ENCODE measurements around the gene PHLDA2. TPM values are rescaled to one million over a fixed set of nuclear protein-coding genes. Genes with fewer than 3 reads are reported as not detected.

PHLDA2 gene
- total RNA-seq, 1 experiment from 2014 or later: 309 TPM

DNA sequence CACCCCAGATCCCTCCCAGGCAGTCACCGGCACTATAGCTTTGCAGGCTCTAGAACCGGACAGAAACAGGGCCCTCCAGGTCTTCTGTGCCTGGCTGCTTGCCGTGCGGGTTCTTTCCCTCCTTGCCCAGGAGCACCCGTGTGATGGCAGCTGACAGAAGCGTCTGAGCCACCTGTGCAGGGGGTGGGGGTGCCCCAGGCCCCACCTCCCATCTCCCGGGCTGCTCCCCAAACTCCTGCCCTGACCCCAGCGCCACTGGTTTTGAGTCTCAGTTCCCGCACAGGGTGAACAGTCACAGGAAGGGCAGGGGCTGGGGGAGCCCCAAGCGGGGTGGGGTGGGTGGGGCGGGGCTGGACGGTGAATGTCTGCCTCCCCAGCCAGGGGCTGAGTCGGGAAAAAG, 13.2 kb upstream of the PHLDA2 start:
- no peak for ATAC-seq
- no TSS peak for BruUV-seq (replicated peaks)

More for the DNA sequence above, 13.2 kb upstream of the PHLDA2 start:
- no peak overlapping the region for H3K9ac ChIP-seq (ENCODE audit: low read length)
- ChIA-PET POLR2A (no interaction called here), RAD21 (ENCODE audit: low non-redundant PET in 1 of 2, low total read pairs in 2 of 2, uncharacterized antibody in 2 of 2, unreplicated experiment in 2 of 2) (no interaction called here), CTCF (no interaction called here)
- intact Hi-C loops (cut with micrococcal nuclease): no loop called here
- H4K20me1 ChIP-seq (ENCODE audit: insufficient read depth): no peaks in the 10 kb centered on the region
- peaks cover 22 to 41% of the 10 kb centered on the region in 2 experiments for H3K4me1 ChIP-seq (ENCODE audit: control insufficient read depth in 1 of 2, insufficient read depth in 2 of 2, low read length in 2 of 2)
- H3K27me3 ChIP-seq (ENCODE audit: insufficient read depth, low read length): no peaks in the 10 kb centered on the region
- TF ChIP-seq EGR1 (IDR thresholded peaks at IDR 0.05; ENCODE audit: low read depth): no peak
- no peak for TF ChIP-seq REST (IDR thresholded peaks at IDR 0.05; ENCODE audit: low read depth)
- no peak for TF ChIP-seq ZFX (IDR thresholded peaks at IDR 0.05)
- TF ChIP-seq EZH2phosphoT487 (IDR thresholded peaks at IDR 0.05; ENCODE audit: borderline replicate concordance): no peak
- TF ChIP-seq SRF (IDR thresholded peaks at IDR 0.05; ENCODE audit: low read depth): no peak
- TF ChIP-seq CBX3 (IDR thresholded peaks at IDR 0.05; ENCODE audit: low read depth): no peak
- no peak for TF ChIP-seq TCF7L2 (IDR thresholded peaks at IDR 0.05; ENCODE audit: borderline replicate concordance, extremely low read depth, insufficient read depth, insufficient read length)
- no peak for TF ChIP-seq SIN3A (IDR thresholded peaks at IDR 0.05; ENCODE audit: low read depth)
- TF ChIP-seq CTCF (IDR thresholded peaks at IDR 0.05 in 2 of 3, conservative IDR thresholded peaks at IDR 0.05 in 1 of 3; ENCODE audit: borderline replicate concordance in 1 of 3, insufficient read depth in 1 of 3, low read depth in 2 of 3, low read length in 2 of 3): no peak
- no peak for TF ChIP-seq MAX (IDR thresholded peaks at IDR 0.05)
- H3K27ac ChIP-seq (ENCODE audit: low read depth, low read length): no peak overlapping the region
- peaks cover 12 to 23% of the 10 kb centered on the region in 2 experiments; a peak in 2 of 4 replicates for H3K36me3 ChIP-seq (ENCODE audit: control insufficient read depth in 1 of 2, insufficient read depth in 2 of 2, low read length in 2 of 2)
- H3K4me2 ChIP-seq (ENCODE audit: low read length): no peak overlapping the region
- no peaks in the 10 kb centered on the region for H3K9me2 ChIP-seq (ENCODE audit: insufficient read depth)
- peaks cover 0 to 9% of the 10 kb centered on the region in 2 experiments; a peak in 1 of 4 replicates for H3K9me3 ChIP-seq (ENCODE audit: control insufficient read depth in 1 of 2, insufficient read depth in 1 of 2, low read depth in 1 of 2, low read length in 2 of 2)
- no peak overlapping the region for H2AFZ ChIP-seq (ENCODE audit: low read depth, low read length, poor library complexity, severe bottlenecking)
- DNase-seq (ENCODE audit: low read depth, low spot score): no peak
- peaks cover 12% of the 10 kb centered on the region; the same call in 1 of the 2 replicates for H3K79me2 ChIP-seq (ENCODE audit: insufficient read depth, low read length)
- no peak overlapping the region for H3K4me3 ChIP-seq (replicated peaks in 1 of 2; ENCODE audit: low read depth in 1 of 2, low read length in 2 of 2)
